Gastroesophageal sphincter (tissue), 3 donors: ENCODE measurements around the gene PTPN13.

Source experiments
- CTCF ChIP-seq, 4 experiments: fragments of 200-600 bp in 2 of 4; fragments of 450-650 bp in 2 of 4; sonication (generic) in 1 of 4; IDR thresholded peaks; one replicate each; pipeline ENCODE4 v1.5.1; 2017 to 2019; ENCODE audit warnings: antibody characterized with exemption in 4 of 4, mild to moderate bottlenecking in 2 of 4, moderate library complexity in 2 of 4
- EP300 ChIP-seq: sonication (generic); formaldehyde crosslinking; IDR thresholded peaks from one replicate; pipeline ENCODE4 v1.6.1; 2017; ENCODE audit warnings: antibody characterized with exemption, mild to moderate bottlenecking

- TF ChIP-seq CTCF (IDR thresholded peaks at IDR 0.05) (no peak), EP300 (no peak)
These were observed 35.9 kb upstream of the PTPN13 start for GRCh38 chr4:86558258-86558657.
